Epithelial cell of proximal tubule (primary cell): ENCODE measurements around the gene MPPED2. TPM values are rescaled to one million over a fixed set of nuclear protein-coding genes. Genes with fewer than 3 reads are reported as not detected.

Experiments used
- DNase-seq: peaks from one replicate; pipeline ENCODE4 v3.0.0-alpha.2; 2011; ENCODE audit warnings: low read depth
- H3K4me3 ChIP-seq: 2 replicates; pipeline ENCODE4 v1.5.1; 2011; ENCODE audit warnings: low read depth, mild to moderate bottlenecking, low read length
- CTCF ChIP-seq: conservative IDR thresholded peaks from 2 replicates; pipeline ENCODE4 v1.5.1; 2012; ENCODE audit warnings: low read depth, mild to moderate bottlenecking, low read length
- total RNA-seq: library from RNA; depleted of rRNA; stranded (reverse); fragments of >200 nt; gene quantifications from 2 replicates; pipeline ENCODE4 v1.2.3, GENCODE V29; 2015

Gene MPPED2
- total RNA-seq, 1 donor from 2014 or later = 0.17 TPM

- H3K4me3 ChIP-seq = no peak overlapping the region
- no peak for TF ChIP-seq CTCF
- DNase-seq = no peak
These were observed 126.8 kb downstream of the MPPED2 start for GRCh38 chr11:30459306-30459705.

- H3K4me3 ChIP-seq = no peak overlapping the region
- no peak for DNase-seq
- no peak for TF ChIP-seq CTCF
These were observed 127.6 kb downstream of the MPPED2 start for GRCh38 chr11:30458541-30458940.

- no peak for DNase-seq
- TF ChIP-seq CTCF = no peak
- no peak overlapping the region for H3K4me3 ChIP-seq
These were observed 129.1 kb downstream of the MPPED2 start for GRCh38 chr11:30457087-30457486.

DNA sequence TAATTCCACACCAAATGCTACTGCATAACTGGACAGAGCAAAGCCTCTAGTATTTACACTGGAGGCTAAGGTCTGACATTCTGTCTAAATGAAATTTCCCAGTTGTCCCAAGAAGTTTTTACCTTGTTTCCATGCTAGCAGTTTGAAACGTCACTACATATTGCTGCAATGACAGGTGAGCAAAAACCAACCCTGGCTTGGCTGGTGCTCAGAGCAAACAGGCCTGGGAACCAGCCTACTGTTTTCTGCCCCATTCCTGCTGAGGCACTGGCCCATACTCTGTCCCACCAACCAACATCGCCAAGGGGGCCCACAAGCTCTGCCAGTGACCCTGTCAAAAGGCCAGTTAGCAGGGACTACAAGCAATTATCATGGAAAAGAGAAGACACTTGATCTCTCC, 131.1 kb downstream of the MPPED2 start:
- no peak for TF ChIP-seq CTCF
- H3K4me3 ChIP-seq = no peak overlapping the region
- DNase-seq = no peak

GRCh38 chr11:30454541-30454940, 131.6 kb downstream of the MPPED2 start:
- H3K4me3 ChIP-seq = no peak overlapping the region
- no peak for DNase-seq
- TF ChIP-seq CTCF = no peak

DNA sequence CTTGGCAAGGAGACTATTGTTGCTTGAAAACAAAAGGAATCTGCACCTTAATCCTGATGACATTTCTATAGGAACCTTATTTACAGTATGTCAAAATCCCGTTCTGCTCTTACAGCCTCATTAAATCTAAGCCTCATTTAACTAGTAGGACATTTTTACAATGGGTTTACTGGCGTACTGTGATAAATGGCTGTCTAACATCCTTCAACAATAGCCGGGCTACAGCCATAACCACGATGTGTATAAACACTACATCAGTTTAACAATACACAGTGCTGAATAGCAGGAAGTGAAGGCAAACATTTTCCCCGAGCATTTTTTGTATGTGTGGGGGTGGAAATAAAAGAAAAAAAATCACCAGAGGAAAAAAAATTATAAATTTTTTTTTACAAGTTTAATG, 132.0 kb downstream of the MPPED2 start:
- no peak for DNase-seq
- TF ChIP-seq CTCF = no peak
- H3K4me3 ChIP-seq = no peak overlapping the region

DNA sequence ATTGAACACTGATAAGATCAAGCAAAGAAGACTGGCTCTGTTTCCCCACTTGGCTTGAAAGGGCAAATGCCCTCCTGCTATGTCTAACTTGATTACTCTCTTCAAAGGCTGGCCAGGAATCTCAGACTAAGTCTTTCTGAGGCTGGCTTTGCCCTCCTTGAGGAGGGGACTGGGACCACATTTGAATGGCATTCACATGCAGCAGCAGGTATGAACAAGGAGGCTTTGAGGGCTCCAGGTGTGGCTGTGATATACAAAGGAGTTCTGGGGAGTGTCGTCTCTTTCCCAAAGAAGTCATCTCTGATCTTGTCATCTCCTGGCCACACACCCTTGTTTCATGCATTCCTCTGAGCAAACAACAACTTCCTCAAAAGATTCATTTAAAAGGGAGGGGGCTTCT, 132.4 kb downstream of the MPPED2 start:
- no peak overlapping the region for H3K4me3 ChIP-seq
- DNase-seq = no peak
- no peak for TF ChIP-seq CTCF
